Activated CD8-positive, alpha-beta memory T cell treated with anti-CD3 and anti-CD28 coated beads for 36 hours (primary cell): ENCODE measurements around the gene GLP2R. TPM values are rescaled to one million over a fixed set of nuclear protein-coding genes. Genes with fewer than 3 reads are reported as not detected.

ENCODE experiments used
- CTCF ChIA-PET: fragments of 350-600 bp; sonication (Branson Sonifier 250); formaldehyde crosslinking; loops from one replicate; lab custom pipeline; 2021; ENCODE audit warnings: antibody characterized with exemption; lab: Charles Lee
- POLR2A ChIA-PET: fragments of 350-600 bp; sonication (Branson Sonifier 250); formaldehyde crosslinking; loops from one replicate; lab custom pipeline; 2021; ENCODE audit warnings: antibody characterized with exemption; lab: Charles Lee
- total RNA-seq, 2 experiments: library from RNA; stranded (reverse); gene quantifications; one replicate each; pipeline ENCODE4 v1.2.3, GENCODE V29; 2021

The GLP2R gene
- total RNA-seq, 2 experiments from 2014 or later: not detected

DNA sequence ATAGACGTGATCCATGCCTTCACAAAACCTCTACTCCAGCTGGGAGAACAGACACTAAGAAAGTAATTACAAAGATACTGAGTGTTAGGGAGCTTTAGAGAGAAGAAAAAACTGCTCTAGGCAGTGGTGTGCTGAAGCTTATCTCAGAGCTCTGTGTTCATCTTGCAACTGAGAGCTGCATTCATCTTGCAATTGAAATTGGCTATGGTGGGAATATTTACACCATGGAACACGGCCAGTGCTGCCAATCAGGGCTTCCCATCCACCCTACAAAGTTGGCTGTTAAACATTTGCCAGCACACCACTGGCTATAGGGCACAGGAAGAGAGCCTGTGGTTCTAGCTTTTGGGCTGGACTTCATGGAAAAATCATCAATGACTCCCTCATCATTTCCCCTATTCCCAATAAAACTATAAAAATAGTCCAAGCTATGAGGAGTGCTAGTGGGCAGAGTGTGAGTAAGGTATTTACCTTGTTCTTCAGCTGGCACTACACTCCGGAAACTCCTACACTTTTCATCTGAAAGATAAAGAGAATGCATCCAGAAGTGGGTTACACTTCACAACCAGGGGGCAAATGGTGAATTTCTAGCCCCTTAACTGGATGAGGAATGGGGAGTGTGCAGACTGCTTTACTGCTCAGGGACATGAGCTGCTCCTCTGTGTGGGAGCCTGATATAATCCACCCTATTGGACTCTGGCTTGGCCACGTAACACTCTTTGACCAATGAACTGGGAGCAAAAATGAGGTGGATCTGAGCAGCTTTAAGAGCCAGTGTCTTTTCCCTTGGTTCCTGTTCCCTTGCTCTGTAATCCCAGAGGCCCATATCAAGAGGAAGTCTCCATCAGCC, 15.4 kb upstream of the GLP2R start:
- ChIA-PET CTCF (no interaction called here), POLR2A (no interaction called here)

DNA sequence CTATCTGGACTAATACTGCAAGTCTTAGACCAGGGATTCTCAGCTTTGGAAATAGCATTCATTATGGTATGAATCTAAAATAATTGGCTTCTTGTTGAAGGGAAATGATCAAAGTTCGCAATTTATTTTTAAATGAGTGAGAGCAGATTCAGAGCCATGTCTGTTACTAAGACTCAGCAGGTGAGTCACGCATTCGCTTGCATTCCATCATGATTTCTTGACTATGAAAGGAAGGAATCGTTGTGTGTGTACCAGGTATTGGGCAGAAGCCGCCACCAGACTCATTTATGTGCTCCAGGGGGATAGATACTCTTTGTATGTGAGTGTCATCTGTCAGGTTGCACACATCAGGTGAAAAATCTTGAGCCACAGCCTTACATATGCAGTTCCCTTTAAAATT, 14.6 kb upstream of the GLP2R start:
- POLR2A ChIA-PET: no interaction called here
- CTCF ChIA-PET: no interaction called here

DNA sequence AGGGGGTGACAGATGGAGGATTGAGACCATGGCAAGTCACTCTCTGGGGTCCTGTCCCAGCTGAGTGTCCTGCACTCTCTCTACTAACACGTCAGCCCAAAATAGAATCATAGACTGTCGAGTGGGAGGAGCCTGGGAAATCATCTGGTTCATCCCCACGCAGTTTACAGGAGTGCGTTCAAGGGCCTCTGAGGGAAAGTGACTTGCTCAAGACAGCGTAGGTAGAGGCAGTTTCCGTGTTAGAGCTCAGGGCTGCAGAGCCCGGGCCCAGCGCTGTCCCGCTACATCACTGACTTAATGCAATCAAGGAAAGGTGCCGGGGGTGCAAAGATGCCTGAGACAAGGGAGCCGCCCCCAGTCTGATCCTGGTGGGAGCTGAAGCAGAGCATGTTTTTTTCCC, 14.2 kb upstream of the GLP2R start:
- POLR2A ChIA-PET: no interaction called here
- CTCF ChIA-PET: no interaction called here

DNA sequence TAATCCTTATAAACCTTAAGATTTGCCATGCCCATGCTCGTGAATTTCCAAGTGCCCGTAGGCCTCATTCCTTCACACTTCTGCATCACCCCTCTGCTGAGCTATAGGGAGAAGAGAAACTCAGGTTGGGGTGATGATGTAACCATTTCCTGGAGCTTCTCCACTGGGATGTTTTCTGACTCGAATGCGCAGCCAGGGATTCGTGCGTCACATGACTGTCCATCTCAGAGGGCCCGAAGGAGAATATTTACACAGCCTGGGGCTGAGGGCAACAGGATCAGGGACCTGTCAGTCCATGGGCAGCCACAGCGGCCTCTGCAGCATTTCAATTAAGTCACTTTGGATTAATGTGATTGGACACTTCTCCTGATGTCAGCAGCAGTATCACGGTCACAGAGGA, 12.6 kb upstream of the GLP2R start:
- ChIA-PET POLR2A (no interaction called here), CTCF (no interaction called here)

DNA sequence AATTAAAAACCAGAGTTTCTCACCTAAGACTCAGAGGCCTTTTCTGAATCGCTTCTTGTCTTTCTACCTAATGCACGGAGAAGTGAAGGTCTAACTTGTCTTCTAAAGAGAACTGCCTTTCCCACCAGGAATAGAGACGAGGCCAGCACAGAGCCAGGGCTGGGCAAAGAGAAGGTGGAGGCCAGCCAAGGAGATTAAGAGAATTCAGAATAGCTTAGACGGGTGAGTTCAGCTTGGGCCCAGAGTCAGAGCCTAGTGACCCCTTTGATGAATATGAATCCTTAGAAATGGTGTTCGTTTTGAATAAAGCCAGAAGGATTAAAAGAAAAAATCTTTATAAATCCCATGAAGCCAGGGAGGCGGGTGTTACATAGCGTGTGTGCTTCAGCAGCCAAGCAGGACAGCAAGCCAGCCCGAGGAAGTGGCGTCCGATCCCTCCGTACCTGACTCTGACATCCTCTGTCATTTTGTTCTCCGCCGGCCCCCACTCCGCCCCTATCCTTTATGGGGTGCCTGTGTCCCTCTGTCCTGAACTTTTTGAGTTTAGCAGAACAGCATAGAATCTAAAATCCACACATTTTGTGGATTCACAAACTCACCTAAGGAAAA, 11.3 kb upstream of the GLP2R start:
- CTCF ChIA-PET: no interaction called here
- POLR2A ChIA-PET: no interaction called here

DNA sequence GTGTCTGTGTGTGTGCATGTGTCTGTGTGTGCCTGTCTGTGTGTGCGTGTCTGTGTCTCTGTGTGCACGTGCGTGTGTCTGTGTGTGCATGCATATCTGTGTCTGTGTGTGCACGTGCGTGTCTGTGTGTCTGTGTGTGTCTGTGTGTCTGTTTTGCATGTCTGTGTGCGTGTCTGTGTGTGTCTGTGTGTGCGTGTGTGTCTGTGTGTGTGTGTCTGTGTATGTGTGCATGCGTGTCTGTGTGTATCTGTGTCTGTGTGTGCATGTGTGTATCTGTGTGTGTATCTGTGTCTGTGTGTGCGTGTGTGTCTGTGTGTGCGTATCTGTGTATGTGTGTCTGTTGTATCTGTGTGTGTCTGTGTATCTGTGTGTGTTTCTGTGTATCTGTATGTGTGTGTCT, 9.3 kb upstream of the GLP2R start:
- CTCF ChIA-PET: no interaction called here
- POLR2A ChIA-PET: no interaction called here

DNA sequence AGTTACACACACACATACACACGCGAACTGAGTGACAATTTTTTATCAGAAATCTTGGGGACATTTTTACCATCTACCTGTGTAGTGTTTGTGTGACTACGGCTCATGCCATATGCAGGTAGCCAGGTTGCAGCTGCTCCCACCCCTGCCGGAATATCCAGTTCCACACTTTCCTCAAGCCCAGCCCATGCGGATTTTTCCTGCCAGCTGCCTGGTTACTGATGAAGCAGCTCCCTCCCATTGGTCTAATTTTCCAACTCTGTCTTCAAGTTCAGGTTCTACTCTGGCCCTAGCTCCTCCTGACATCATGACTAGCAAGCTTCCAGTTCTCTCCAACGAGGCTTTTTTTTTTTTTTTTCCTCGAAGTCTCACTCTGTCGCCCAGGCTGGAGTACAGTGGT, 8.6 kb upstream of the GLP2R start:
- CTCF ChIA-PET: no interaction called here
- POLR2A ChIA-PET: no interaction called here

DNA sequence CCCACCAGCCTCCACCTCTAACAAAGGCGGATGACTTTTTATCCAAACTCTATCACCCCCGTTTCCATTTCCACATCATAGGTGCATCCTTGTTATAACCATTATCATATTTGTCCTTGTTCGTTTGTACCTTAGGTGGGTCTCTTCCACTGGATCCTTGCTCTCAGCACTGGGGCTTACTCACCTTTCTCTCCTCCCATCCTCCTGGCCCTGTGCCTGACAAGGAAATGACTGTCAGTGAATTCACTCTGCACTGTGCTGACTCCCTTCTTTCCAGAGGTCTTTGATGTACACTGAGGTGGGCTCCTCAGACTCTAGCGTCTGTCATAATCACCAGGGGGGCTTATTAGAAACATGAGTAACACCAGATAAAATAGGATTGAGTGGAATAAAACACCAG, 7.0 kb upstream of the GLP2R start:
- ChIA-PET CTCF (no interaction called here), POLR2A (no interaction called here)

DNA sequence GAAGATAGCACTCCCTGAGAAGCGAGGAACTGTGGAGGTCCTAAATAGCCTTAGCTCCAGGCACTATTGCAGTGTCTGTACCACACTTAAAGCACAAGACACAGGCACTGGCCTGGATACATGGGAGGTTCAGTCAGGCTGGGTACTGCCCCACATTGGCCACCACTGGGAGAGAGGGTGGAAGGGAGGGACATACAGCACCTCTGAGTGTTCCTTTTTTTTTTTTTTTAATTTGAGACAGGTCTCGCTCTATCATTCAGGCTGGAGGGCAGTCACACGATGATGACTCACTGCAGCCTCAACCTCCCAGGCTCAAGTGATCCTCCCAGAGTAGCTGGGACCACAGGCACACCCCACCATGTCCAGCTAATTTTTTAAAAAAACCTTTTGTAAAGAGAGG, 5.3 kb upstream of the GLP2R start:
- POLR2A ChIA-PET: no interaction called here

DNA sequence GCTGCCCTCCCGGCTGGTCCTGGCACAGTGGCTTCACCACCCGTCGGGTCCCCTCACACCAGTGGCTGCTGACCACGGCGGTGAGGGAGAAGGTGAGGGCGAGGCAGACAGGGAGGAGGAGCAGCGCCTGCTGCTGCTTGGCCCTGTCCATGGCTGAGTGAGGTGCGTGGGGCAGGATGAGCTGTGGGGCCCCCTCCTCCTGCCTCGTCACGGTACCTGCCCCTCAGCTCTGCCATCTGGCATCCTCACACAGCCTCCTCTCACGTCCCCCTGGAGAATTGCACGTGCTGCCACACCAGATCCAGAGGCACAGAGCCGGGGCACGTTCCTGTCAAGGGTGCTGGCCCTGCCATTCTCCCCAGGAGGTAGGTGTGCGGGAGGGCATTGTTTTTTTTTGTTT, 3.8 kb upstream of the GLP2R start, which contains the start of gene GSG1L2:
Gene GSG1L2, minus strand, starts transcription at position 159 of the 400 bp plus-strand sequence. Its CDS starts 8 bp downstream, at position 151.
- POLR2A ChIA-PET: no interaction called here

More for the DNA sequence above, 5.3 kb upstream of the GLP2R start:
- CTCF ChIA-PET: no interaction called here

DNA sequence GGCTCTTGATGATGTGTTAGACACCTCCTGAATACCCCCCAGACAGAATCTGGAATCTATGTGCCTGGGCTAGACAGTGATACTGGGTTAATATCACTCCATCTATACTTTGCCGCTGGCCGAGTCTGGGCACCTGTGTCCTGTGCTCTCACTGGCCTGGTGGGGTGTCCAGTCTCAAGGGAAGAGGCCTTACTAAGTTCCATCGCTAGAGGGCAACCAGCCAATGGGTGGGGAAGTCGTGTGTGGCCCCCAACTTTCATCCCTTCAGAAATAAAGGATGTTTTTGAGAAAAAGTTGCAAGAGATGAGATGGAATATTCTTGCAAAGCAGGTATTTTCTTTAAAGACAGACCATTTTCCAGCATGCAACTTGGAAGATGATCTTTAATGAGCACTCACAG, 1.6 kb upstream of the GLP2R start:
- CTCF ChIA-PET: no interaction called here
- POLR2A ChIA-PET: no interaction called here

More for the DNA sequence above, 3.8 kb upstream of the GLP2R start, which contains the start of gene GSG1L2:
- CTCF ChIA-PET: no interaction called here

DNA sequence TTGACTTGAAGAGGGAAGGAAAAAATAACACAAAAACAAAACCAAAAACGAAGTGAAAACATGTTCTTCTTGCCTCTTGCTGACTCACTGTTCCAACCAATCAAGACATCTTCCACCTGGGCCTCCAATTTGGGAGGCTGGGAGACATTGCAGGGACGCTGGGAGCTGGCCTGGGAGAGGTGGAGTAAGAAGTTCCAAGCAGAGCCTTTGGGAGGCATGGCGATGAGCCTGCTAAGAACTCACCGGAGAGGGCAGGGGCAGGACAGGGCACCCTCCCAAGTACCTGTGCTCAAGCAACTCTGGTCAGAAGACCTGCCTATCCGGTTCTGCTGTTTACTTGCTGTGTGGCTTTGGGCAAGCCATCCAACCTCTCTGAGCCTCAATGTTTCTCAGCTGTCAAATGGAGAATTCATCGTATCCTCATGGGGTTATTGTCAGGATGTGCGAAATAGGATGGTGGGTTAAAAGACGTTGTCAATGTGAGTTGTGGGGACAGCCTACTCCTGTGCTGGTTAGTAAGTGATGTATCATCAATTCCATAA, 856 bp upstream of the GLP2R start:
- ChIA-PET CTCF (no interaction called here), POLR2A (no interaction called here)

DNA sequence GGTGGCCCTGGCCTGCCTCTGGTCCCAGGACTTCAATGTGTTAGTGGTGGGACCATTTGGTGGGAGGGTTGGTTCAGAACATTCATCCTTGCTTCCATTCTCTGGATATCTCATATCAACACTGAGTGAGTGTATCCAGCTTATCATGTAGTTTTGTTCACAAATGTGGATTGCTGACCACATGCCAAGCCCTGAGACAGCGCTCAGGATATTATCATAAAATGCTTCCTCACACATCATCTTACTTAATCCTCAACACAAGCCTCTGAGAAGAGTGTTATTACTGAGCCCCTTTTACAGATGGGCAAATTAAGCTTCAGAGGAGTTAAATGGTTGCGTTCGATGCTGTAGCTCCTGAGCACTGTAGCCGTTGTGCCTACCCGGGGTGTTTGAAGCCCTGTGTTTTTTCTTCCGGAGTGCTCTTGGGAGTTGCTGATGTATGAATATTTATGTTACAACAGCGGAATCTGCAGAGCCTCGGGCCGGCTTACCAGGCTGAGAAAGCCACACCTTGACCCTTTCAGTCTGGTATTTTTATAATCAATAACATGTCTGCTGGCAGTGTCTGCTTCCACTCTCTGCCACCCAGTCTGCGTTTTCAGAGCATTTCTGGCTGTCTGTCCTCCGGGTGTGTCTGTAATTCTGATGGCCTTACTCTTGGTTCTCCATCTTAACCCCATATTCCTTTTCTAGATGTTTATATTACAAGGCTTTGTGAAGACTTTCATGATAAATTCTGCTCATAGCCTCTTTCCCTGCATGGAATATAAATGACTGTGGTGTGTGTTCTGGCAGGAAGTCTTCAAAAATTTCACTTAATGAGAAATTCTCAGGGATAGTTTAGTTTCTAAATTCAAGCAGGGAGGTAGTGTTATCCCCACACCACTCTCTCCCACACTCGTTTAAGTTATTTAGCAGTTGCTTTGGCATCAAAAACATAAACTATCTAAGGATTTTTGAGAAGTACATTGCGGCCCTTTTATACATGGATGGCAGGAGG, 2.9 kb downstream of the GLP2R start:
- POLR2A ChIA-PET: no interaction called here

DNA sequence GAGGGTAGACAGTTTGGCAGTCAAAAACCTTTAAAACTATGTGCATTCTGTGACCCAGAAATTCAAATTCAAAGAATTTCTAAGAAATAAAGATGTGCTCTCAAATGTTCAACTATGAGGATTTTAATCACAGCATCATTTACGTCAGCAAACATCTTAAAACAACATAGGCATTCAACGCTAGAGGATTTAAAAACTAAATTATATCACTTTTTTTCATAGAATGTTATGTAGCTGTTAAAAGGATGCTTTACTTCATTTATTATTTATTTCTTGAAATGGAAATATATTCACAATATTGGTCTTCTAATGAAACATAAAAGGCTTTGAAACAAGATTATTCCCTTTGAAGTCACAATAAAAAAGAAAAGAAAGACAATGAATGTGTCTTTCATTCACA, 3.6 kb downstream of the GLP2R start:
- POLR2A ChIA-PET: no interaction called here
- CTCF ChIA-PET: no interaction called here

More for the DNA sequence above, 2.9 kb downstream of the GLP2R start:
- CTCF ChIA-PET: no interaction called here

DNA sequence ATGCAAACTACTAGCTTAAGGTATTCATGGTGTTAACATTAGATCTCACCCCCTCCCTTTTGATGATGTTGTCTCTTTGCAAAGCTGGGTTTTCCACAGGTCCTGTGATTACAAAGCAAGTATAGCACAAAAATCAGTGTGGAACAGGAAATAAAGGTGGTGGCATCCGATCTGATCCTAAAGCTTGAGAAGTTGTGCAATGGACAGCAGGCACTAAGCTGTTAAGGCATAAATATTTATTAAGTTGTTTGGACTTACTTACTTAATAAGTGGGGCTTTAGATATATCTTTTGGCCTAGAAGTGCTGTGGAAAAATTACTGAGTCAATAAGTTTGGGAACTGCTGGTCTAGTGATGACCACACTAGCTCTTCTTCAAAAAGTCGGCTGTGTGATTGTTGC, 5.0 kb downstream of the GLP2R start:
- ChIA-PET POLR2A (no interaction called here), CTCF (no interaction called here)

DNA sequence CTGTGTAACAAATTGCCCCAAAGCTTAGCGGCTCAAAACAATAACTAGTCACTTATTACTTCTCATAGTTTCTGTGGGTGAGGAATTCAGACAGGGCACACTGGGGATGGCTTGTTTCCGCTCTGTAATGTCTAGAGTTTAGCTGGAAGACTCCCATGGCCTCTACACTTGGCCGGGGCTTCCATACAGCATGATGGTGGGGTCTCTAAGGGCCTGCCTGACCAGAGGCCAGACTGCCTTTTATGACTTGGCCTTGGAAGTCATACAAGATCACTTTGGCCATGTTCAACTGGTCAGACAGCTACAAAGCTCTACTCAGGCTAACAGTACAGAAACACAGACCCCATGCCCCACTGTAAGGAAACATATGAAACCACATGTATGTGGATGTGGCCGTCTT, 8.2 kb downstream of the GLP2R start:
- ChIA-PET POLR2A (no interaction called here), CTCF (no interaction called here)

DNA sequence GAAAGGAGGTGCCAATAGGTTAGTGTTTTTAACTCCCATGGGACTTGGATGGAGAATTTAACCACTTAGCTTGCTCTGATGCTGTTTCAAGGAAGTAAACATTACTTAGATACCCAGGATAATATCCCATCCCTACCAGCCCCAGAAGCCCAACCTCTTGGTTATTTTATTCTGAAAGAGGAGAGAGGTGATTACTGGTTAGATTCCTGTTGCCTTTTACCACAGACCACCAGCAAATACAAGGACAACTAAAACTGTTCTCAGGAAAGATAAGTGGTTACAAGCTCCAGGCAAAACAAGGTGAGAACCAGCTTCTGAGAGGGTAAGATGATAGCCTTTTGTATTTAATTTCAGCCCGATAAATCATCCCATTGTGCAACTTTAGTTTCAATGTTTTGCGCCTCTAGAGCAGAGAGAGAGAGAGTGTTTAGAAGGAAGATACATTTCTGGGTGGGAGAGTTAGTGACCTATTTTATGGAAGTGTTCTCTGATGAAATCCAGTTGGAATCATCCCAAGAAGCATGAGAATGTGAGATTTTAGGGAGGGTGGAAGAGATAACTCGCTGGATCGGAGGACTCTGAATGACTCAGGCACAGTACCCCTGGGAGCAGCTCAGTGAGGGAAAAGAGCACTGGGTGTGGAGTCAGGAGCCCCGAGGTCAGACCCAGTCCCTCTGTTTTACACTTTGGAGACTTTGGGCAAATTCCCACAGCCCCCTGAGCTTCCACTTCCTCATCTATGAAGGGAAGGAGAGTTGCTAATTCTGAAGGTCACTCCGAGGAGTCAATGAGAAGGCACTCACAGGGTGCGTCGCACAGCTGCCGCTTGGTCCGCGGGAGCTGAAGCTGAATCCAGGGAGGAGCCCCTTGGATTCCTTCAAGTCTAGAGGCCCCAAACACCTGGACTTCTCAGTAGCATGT, 12.1 kb downstream of the GLP2R start:
- CTCF ChIA-PET: no interaction called here
- POLR2A ChIA-PET: interaction anchor here (0.6 kb wide), 1 partner anchor 19 kb away, joined by 3 read pairs; no protein-coding TSS in a partner anchor

DNA sequence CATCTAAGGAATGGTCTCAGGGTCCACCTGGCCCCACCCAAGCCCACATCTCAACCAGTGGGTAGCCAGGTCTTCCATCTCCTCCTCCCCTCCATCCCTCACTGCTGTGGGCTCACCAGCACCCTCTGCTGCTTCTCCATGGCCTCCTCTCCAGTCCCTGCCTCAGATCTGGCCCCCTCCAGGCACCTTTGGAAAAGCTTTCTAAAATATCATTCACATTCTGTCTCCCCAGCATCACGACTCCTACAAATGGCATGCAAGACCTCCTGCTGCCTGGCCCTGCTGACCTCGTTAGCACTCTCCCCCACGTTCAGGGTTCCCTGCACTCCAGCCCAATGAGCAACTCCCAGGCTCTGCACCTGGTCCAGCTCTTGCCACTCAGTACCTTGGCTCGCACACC, 13.7 kb downstream of the GLP2R start:
- ChIA-PET CTCF (no interaction called here), POLR2A (no interaction called here)
